PFSK-1 (cell line): Measurements from ENCODE around the gene FBXO8.

Experiments
- POLR2AphosphoS5 ChIP-seq: IDR thresholded peaks from 2 replicates; pipeline ENCODE4 v1.6.1; 2012; ENCODE audit warnings: low read depth, mild to moderate bottlenecking, control low read depth, low read length, moderate library complexity
- SIN3A ChIP-seq: IDR thresholded peaks from 2 replicates; pipeline ENCODE4 v1.6.1; 2012; ENCODE audit warnings: mild to moderate bottlenecking, low read length, moderate library complexity, borderline replicate concordance; ENCODE audit not compliant: insufficient read depth
- TAF1 ChIP-seq: IDR thresholded peaks from 2 replicates; pipeline ENCODE4 v1.6.1; 2012; ENCODE audit warnings: low read length, control low read depth, borderline replicate concordance; ENCODE audit not compliant: insufficient read depth
- TF ChIP-seq, protein P1 (sequence below), 2 experiments: IDR thresholded peaks; 2 replicates each; pipeline versions ENCODE4 v1.6.1 to v1.8.0; 2011 to 2012; ENCODE audit warnings: low read depth in 2 of 2, low read length in 2 of 2, control low read depth in 1 of 2, inconsistent platforms in 1 of 2, mild to moderate bottlenecking in 1 of 2, moderate library complexity in 1 of 2; ENCODE audit not compliant: insufficient read depth in 1 of 2

DNA sequence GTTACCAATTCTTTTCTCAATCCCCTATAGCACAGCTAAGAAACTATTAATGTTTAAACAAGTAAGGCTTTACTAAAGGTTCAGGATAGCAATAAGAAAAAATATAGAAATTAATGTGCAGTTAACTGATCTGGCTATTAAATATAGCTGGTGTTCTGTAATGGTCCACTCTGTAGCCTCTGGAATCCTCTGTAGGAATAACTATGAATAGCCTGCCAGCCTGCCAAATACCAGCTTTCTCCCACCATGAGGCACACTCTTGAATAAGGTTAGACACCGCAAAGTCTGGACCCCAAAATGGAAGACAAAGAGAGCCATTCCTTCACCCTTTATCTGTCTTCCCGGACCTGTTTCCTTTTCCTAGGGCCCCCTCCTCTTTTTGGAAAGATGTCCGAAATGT, 30.8 kb upstream of the FBXO8 start:
- no peak for TF ChIP-seq POLR2AphosphoS5
- TF ChIP-seq, protein P1, sequence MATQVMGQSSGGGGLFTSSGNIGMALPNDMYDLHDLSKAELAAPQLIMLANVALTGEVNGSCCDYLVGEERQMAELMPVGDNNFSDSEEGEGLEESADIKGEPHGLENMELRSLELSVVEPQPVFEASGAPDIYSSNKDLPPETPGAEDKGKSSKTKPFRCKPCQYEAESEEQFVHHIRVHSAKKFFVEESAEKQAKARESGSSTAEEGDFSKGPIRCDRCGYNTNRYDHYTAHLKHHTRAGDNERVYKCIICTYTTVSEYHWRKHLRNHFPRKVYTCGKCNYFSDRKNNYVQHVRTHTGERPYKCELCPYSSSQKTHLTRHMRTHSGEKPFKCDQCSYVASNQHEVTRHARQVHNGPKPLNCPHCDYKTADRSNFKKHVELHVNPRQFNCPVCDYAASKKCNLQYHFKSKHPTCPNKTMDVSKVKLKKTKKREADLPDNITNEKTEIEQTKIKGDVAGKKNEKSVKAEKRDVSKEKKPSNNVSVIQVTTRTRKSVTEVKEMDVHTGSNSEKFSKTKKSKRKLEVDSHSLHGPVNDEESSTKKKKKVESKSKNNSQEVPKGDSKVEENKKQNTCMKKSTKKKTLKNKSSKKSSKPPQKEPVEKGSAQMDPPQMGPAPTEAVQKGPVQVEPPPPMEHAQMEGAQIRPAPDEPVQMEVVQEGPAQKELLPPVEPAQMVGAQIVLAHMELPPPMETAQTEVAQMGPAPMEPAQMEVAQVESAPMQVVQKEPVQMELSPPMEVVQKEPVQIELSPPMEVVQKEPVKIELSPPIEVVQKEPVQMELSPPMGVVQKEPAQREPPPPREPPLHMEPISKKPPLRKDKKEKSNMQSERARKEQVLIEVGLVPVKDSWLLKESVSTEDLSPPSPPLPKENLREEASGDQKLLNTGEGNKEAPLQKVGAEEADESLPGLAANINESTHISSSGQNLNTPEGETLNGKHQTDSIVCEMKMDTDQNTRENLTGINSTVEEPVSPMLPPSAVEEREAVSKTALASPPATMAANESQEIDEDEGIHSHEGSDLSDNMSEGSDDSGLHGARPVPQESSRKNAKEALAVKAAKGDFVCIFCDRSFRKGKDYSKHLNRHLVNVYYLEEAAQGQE (IDR thresholded peaks at IDR 0.05; ENCODE audit: insufficient read depth in 1 of 2, low read depth in 2 of 2, low read length in 2 of 2) = no peak
- TF ChIP-seq SIN3A = no peak
- TF ChIP-seq TAF1 = no peak
